ENCODE data around the gene GALNT11.
"Not testable (repeated sequence)": the region's sequence is repeated elsewhere in the genome, so short reads cannot be mapped to it uniquely, and the experiment has no call there.

Gene GALNT11

GRCh38 chr7:152025077-152025936, at the start of gene GALNT11:
Gene GALNT11, plus strand, starts transcription at chr7:152025674. Its CDS starts 68,554 bp downstream, at chr7:152094228.
- DNase-seq (ENCODE audit: low spot score) (peak; percentile 59), FAIRE-seq (no peak)

GRCh38 chr7:151978616-151979015, 46.9 kb upstream of the GALNT11 start:
- FAIRE-seq (no peak), DNase-seq (ENCODE audit: low spot score) (no peak)

- no peak for DNase-seq (ENCODE audit: low spot score)
- FAIRE-seq: no peak
Measured at GRCh38 chr7:151981223-151981622, 44.3 kb upstream of the GALNT11 start.

- no peak for DNase-seq (ENCODE audit: low spot score)
- no peak for FAIRE-seq
Measured at GRCh38 chr7:151982806-151983205, 42.7 kb upstream of the GALNT11 start.

- FAIRE-seq (no peak), DNase-seq (ENCODE audit: low spot score) (no peak)
Measured at GRCh38 chr7:151984612-151985011, 40.9 kb upstream of the GALNT11 start.

GRCh38 chr7:151987748-151988529, 37.5 kb upstream of the GALNT11 start:
- DNase-seq (ENCODE audit: low spot score) (peak; percentile 33), FAIRE-seq (no peak)

- no peak for FAIRE-seq
- DNase-seq (ENCODE audit: low spot score): no peak
Measured at GRCh38 chr7:151992375-151992774, 33.1 kb upstream of the GALNT11 start.

GRCh38 chr7:151993977-151994676, 31.3 kb upstream of the GALNT11 start:
- DNase-seq (ENCODE audit: low spot score) (no peak), FAIRE-seq (no peak)

GRCh38 chr7:151999424-152000090, 25.9 kb upstream of the GALNT11 start:
- FAIRE-seq: no peak
- DNase-seq (ENCODE audit: low spot score): no peak

GRCh38 chr7:152000191-152000590, 25.3 kb upstream of the GALNT11 start:
- DNase-seq (ENCODE audit: low spot score): no peak
- no peak for FAIRE-seq

GRCh38 chr7:152006336-152006735, 19.1 kb upstream of the GALNT11 start:
- FAIRE-seq (no peak), DNase-seq (ENCODE audit: low spot score) (no peak)

- DNase-seq (ENCODE audit: low spot score) (no peak), FAIRE-seq (no peak)
Measured at GRCh38 chr7:152011860-152012259, 13.6 kb upstream of the GALNT11 start.

- FAIRE-seq (no peak), DNase-seq (ENCODE audit: low spot score) (no peak)
Measured at GRCh38 chr7:152013230-152013629, 12.2 kb upstream of the GALNT11 start.

GRCh38 chr7:152013974-152014373, 11.5 kb upstream of the GALNT11 start:
- DNase-seq (ENCODE audit: low spot score) (no peak), FAIRE-seq (no peak)

GRCh38 chr7:152014722-152015121, 10.8 kb upstream of the GALNT11 start:
- FAIRE-seq (no peak), DNase-seq (ENCODE audit: low spot score) (no peak)

- DNase-seq (ENCODE audit: low spot score) (no peak), FAIRE-seq (no peak)
Measured at GRCh38 chr7:152015600-152015999, 9.9 kb upstream of the GALNT11 start.

GRCh38 chr7:152016947-152017346, 8.5 kb upstream of the GALNT11 start:
- no peak for FAIRE-seq
- no peak for DNase-seq (ENCODE audit: low spot score)

GRCh38 chr7:152017683-152018082, 7.8 kb upstream of the GALNT11 start:
- not testable (repeated sequence) for DNase-seq (ENCODE audit: low spot score); FAIRE-seq

GRCh38 chr7:152021740-152022139, 3.7 kb upstream of the GALNT11 start:
- not testable (repeated sequence) for DNase-seq (ENCODE audit: low spot score); FAIRE-seq

GRCh38 chr7:152025937-152026890, 740 bp downstream of the GALNT11 start:
- DNase-seq (ENCODE audit: low spot score): no peak
- FAIRE-seq: no peak
